ENCODE results near the gene CCNF.

- TF ChIP-seq BHLHE40 (IDR thresholded peaks at IDR 0.05; ENCODE audit: borderline replicate concordance in 1 of 2, low read depth in 2 of 2, low read length in 1 of 2) (no peak), SMC3 (IDR thresholded peaks at IDR 0.05; ENCODE audit: borderline replicate concordance, low read length) (no peak), POLR2AphosphoS5 (IDR thresholded peaks at IDR 0.05; ENCODE audit: low read length) (no peak), CHD2 (IDR thresholded peaks at IDR 0.05; ENCODE audit: borderline replicate concordance, low read depth, low read length) (no peak), CTCF (IDR thresholded peaks at IDR 0.05 in 2 of 3, conservative IDR thresholded peaks at IDR 0.05 in 1 of 3; ENCODE audit: control insufficient read depth in 2 of 3, extremely low read depth in 1 of 3, insufficient read depth in 1 of 3, low read depth in 3 of 3, low read length in 3 of 3) (no peak), MYC (IDR thresholded peaks at IDR 0.05; ENCODE audit: insufficient read depth, insufficient read length, insufficient replicate concordance, low read length, severe bottlenecking) (no peak), BRCA1 (IDR thresholded peaks at IDR 0.05; ENCODE audit: low read depth, low read length) (no peak), RAD21 (IDR thresholded peaks at IDR 0.05; ENCODE audit: insufficient read depth, low read depth, low read length) (no peak), RFX5 (IDR thresholded peaks at IDR 0.05; ENCODE audit: low read depth, low read length) (no peak), MAX (IDR thresholded peaks at IDR 0.05; ENCODE audit: low read depth, low read length) (no peak), CBX3 (IDR thresholded peaks at IDR 0.05; ENCODE audit: borderline replicate concordance, low read depth) (no peak)
- TF ChIP-seq, protein P1, sequence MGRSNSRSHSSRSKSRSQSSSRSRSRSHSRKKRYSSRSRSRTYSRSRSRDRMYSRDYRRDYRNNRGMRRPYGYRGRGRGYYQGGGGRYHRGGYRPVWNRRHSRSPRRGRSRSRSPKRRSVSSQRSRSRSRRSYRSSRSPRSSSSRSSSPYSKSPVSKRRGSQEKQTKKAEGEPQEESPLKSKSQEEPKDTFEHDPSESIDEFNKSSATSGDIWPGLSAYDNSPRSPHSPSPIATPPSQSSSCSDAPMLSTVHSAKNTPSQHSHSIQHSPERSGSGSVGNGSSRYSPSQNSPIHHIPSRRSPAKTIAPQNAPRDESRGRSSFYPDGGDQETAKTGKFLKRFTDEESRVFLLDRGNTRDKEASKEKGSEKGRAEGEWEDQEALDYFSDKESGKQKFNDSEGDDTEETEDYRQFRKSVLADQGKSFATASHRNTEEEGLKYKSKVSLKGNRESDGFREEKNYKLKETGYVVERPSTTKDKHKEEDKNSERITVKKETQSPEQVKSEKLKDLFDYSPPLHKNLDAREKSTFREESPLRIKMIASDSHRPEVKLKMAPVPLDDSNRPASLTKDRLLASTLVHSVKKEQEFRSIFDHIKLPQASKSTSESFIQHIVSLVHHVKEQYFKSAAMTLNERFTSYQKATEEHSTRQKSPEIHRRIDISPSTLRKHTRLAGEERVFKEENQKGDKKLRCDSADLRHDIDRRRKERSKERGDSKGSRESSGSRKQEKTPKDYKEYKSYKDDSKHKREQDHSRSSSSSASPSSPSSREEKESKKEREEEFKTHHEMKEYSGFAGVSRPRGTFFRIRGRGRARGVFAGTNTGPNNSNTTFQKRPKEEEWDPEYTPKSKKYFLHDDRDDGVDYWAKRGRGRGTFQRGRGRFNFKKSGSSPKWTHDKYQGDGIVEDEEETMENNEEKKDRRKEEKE (IDR thresholded peaks at IDR 0.05), result no peak
- TF ChIP-seq, protein P2, sequence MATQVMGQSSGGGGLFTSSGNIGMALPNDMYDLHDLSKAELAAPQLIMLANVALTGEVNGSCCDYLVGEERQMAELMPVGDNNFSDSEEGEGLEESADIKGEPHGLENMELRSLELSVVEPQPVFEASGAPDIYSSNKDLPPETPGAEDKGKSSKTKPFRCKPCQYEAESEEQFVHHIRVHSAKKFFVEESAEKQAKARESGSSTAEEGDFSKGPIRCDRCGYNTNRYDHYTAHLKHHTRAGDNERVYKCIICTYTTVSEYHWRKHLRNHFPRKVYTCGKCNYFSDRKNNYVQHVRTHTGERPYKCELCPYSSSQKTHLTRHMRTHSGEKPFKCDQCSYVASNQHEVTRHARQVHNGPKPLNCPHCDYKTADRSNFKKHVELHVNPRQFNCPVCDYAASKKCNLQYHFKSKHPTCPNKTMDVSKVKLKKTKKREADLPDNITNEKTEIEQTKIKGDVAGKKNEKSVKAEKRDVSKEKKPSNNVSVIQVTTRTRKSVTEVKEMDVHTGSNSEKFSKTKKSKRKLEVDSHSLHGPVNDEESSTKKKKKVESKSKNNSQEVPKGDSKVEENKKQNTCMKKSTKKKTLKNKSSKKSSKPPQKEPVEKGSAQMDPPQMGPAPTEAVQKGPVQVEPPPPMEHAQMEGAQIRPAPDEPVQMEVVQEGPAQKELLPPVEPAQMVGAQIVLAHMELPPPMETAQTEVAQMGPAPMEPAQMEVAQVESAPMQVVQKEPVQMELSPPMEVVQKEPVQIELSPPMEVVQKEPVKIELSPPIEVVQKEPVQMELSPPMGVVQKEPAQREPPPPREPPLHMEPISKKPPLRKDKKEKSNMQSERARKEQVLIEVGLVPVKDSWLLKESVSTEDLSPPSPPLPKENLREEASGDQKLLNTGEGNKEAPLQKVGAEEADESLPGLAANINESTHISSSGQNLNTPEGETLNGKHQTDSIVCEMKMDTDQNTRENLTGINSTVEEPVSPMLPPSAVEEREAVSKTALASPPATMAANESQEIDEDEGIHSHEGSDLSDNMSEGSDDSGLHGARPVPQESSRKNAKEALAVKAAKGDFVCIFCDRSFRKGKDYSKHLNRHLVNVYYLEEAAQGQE (IDR thresholded peaks at IDR 0.05; ENCODE audit: low read depth, low read length), result no peak
- TF ChIP-seq, protein P3, sequence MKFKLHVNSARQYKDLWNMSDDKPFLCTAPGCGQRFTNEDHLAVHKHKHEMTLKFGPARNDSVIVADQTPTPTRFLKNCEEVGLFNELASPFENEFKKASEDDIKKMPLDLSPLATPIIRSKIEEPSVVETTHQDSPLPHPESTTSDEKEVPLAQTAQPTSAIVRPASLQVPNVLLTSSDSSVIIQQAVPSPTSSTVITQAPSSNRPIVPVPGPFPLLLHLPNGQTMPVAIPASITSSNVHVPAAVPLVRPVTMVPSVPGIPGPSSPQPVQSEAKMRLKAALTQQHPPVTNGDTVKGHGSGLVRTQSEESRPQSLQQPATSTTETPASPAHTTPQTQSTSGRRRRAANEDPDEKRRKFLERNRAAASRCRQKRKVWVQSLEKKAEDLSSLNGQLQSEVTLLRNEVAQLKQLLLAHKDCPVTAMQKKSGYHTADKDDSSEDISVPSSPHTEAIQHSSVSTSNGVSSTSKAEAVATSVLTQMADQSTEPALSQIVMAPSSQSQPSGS (IDR thresholded peaks at IDR 0.05; ENCODE audit: low read length), result no peak
Measured at GRCh38 chr16:2426941-2427361, 2.3 kb upstream of the CCNF start.
